ENCODE results near the gene TAMALIN. TPM values are rescaled to one million over a fixed set of nuclear protein-coding genes. Genes with fewer than 3 reads are reported as not detected.
A peak's percentile ranks its signal among the peaks of the same experiment; 100 is the strongest.

TAMALIN gene
- total and polyA plus RNA-seq, 2 of the 4 experiments (the other 2 are of a cell fraction), result 2.7 to 5.3 TPM

- no TSS peak for BruUV-seq (replicated peaks)
- Histone ChIP-seq H4K5ac (ENCODE audit: low read depth, low read length) (no peak overlapping the region), H3K14ac (replicated peaks; ENCODE audit: low read depth, low read length) (0 out of 2 replicates have a peak overlapping the region, but pooled peaks have one; percentile 39), H3K23ac (ENCODE audit: low read depth, low read length) (peak overlapping the region; percentile 61; the same call in 1 of the 2 replicates), H4K8ac (ENCODE audit: low read depth in 2 of 2, low read length in 2 of 2) (peak overlapping the region in 1 of 2 experiments; percentile 71; a peak in 1 of 4 replicates), H2BK120ac (ENCODE audit: low read depth, low read length) (peak overlapping the region; percentile 55), H3K56ac (ENCODE audit: extremely low read depth, insufficient read depth, low read length) (no peak overlapping the region), H3K27ac (ENCODE audit: insufficient read depth, low read length) (no peak overlapping the region; the same call in 1 of the 2 replicates), H3K79me1 (ENCODE audit: low read depth in 1 of 2, low read length in 2 of 2) (peaks cover 5 to 26% of the 10 kb centered on the region in 2 experiments; a peak in 3 of 4 replicates), H4K20me1 (ENCODE audit: insufficient read depth, low read length) (no peaks in the 10 kb centered on the region), H3K4me2 (ENCODE audit: low read depth, low read length) (no peak overlapping the region), H2AFZ (replicated peaks; ENCODE audit: low read length, poor library complexity) (peak overlapping the region; percentile 8), H2AK5ac (ENCODE audit: low read depth, low read length) (peak overlapping the region; percentile 93), H3K4me3 (ENCODE audit: insufficient read depth, low read depth, low read length) (no peak overlapping the region), H3K36me3 (ENCODE audit: control insufficient read depth, insufficient read depth, low read length) (peaks cover 30% of the 10 kb centered on the region), H3K4me1 (ENCODE audit: control insufficient read depth, insufficient read depth, low read length) (peaks cover 11% of the 10 kb centered on the region), H3K9me1 (ENCODE audit: insufficient read depth, low read length) (peaks cover 18% of the 10 kb centered on the region), H2BK20ac (ENCODE audit: low read depth, low read length) (peak overlapping the region; percentile 47; the same call in 1 of the 2 replicates), H2BK15ac (ENCODE audit: low read depth, low read length) (no peak overlapping the region), H3K27me3 (ENCODE audit: control insufficient read depth, insufficient read depth, low read length) (no peaks in the 10 kb centered on the region), H3K4ac (ENCODE audit: low read depth, low read length) (peak overlapping the region; percentile 76), H4K91ac (ENCODE audit: insufficient read depth, low read depth, low read length) (no peak overlapping the region; the same call in 1 of the 2 replicates), H3K18ac (ENCODE audit: low read depth, low read length) (no peak overlapping the region), H3K9ac (ENCODE audit: low read depth, low read length) (no peak overlapping the region), H3K9me3 (ENCODE audit: control insufficient read depth, insufficient read depth, low read length) (no peaks in the 10 kb centered on the region), H2AK9ac (replicated peaks; ENCODE audit: low read depth, low read length, poor library complexity) (peak overlapping the region; percentile 31), H2BK5ac (ENCODE audit: low read depth, low read length, poor library complexity, severe bottlenecking) (no peak overlapping the region)
- ChIA-PET CTCF (interaction anchor here (1.3 to 2.9 kb wide), 2 partner anchors 27 to 31 kb away, joined by 3 to 23 read pairs; no protein-coding TSS in a partner anchor), POLR2A (ENCODE audit: unreplicated experiment) (no interaction called here)
- dilution Hi-C loops (cut with HindIII; ENCODE audit: low sequenced_read_pairs, unreplicated experiment), result no loop called here
- TF ChIP-seq RCOR1 (IDR thresholded peaks at IDR 0.05; ENCODE audit: insufficient replicate concordance, low read length) (no peak), FOS (IDR thresholded peaks at IDR 0.05; ENCODE audit: low read depth, low read length) (no peak)
- intact Hi-C loops (cut with micrococcal nuclease), result no loop called here
- DNase-seq (no peak), ATAC-seq (ENCODE audit: low read depth) (no peak)
- in situ Hi-C loops (cut with MboI; ENCODE audit: low sequenced_read_pairs), result no loop called here
- WGBS, 2 experiments (ENCODE audit: extremely low coverage in 2 of 2, insufficient read length in 1 of 2), result no CpG with 5 or more reads among the region's 17 CpGs
Measured at GRCh38 chr12:51994539-51994820, 12.3 kb upstream of the TAMALIN start.
